ENCODE measurements around the gene PDRG1.

GRCh38 chr20:31933698-31934097 is 18.1 kb downstream of the PDRG1 start:
- TF ChIP-seq CTCF (IDR thresholded peaks at IDR 0.05) (no peak), POLR2AphosphoS5 (IDR thresholded peaks at IDR 0.05) (no peak), POLR2A (IDR thresholded peaks at IDR 0.05) (no peak)

Measured in prostate gland (tissue), 2 donors.